K562 (cell line): ENCODE results near the gene CPLANE2. TPM values are rescaled to one million over a fixed set of nuclear protein-coding genes. Genes with fewer than 3 reads are reported as not detected.

Experiments used
- ARID3A ChIP-seq: IDR thresholded peaks from 2 replicates; pipeline ENCODE4 v1.6.1; 2012; ENCODE audit warnings: low read depth, low read length, improper control_type of control experiment, borderline replicate concordance
- COPS2 ChIP-seq: fragments of 450-650 bp; conservative IDR thresholded peaks from 2 replicates; pipeline ENCODE4 v1.6.1; 2016; ENCODE audit warnings: mild to moderate bottlenecking, moderate library complexity
- E2F8 ChIP-seq: fragments of 450-650 bp; IDR thresholded peaks from 2 replicates; pipeline ENCODE4 v1.7.1; 2018; ENCODE audit warnings: mild to moderate bottlenecking, low read depth; ENCODE audit not compliant: partially characterized antibody
- ESRRA ChIP-seq: fragments of 450-650 bp; IDR thresholded peaks from 2 replicates; pipeline ENCODE4 v1.6.1; 2014; ENCODE audit warnings: low read depth, mild to moderate bottlenecking, moderate library complexity, borderline replicate concordance
- KLF16 ChIP-seq: IDR thresholded peaks from 2 replicates; pipeline ENCODE4 v1.6.1; 2016; ENCODE audit warnings: antibody characterized with exemption
- MAZ ChIP-seq, 2 experiments: fragments of 450-650 bp in 1 of 2; sonication (generic) in 1 of 2; formaldehyde crosslinking; IDR thresholded peaks in 1 of 2; conservative IDR thresholded peaks in 1 of 2; 2 replicates each; pipeline versions ENCODE4 v1.4.0 to v1.5.0; 2020; ENCODE audit warnings: mild to moderate bottlenecking in 1 of 2, missing genetic modification reagents in 1 of 2
- MYC ChIP-seq, 2 experiments: fragments of 250-450 bp in 1 of 2; sonication (Bioruptor Pico) in 1 of 2; IDR thresholded peaks; 2 replicates each; pipeline versions ENCODE4 v1.5.1 to v1.6.1; 2012 to 2021; ENCODE audit warnings: low read depth in 2 of 2, borderline replicate concordance in 1 of 2, improper control_type of control experiment in 1 of 2, low read length in 1 of 2, mild to moderate bottlenecking in 1 of 2, moderate library complexity in 1 of 2
- OTX1 ChIP-seq: fragments of 450-650 bp; formaldehyde crosslinking; IDR thresholded peaks from 2 replicates; pipeline ENCODE4 v1.4.0; 2022; ENCODE audit warnings: mild to moderate bottlenecking
- PBX2 ChIP-seq, 2 experiments: IDR thresholded peaks in 1 of 2; conservative IDR thresholded peaks in 1 of 2; 2 replicates each; pipeline ENCODE4 v1.6.1; 2016; ENCODE audit warnings: low read depth in 2 of 2, mild to moderate bottlenecking in 1 of 2, missing compliant biosample characterization in 1 of 2, missing genetic modification characterization in 1 of 2, moderate library complexity in 1 of 2
- PRPF4 ChIP-seq: fragments of 200-400 bp; formaldehyde crosslinking; IDR thresholded peaks from one replicate; pipeline ENCODE4 v1.6.1; 2017; ENCODE audit warnings: low read length, low read depth, mild to moderate bottlenecking; ENCODE audit not compliant: insufficient read depth, poor library complexity, severe bottlenecking
- RNF219 ChIP-seq: fragments of 250-450 bp; sonication (Bioruptor Pico); IDR thresholded peaks from 2 replicates; pipeline ENCODE4 v1.5.0; 2022; ENCODE audit warnings: mild to moderate bottlenecking
- polyA plus RNA-seq, 8 experiments: library from polyadenylated mRNA; depleted of rRNA in 4 of 8; stranded (reverse) in 5 of 8; unstranded in 3 of 8; fragments of >200 nt; fragmentation: Nextera tagmentation in 2 of 8; fragmentation: Illumina TruSeq in 1 of 8; extraction: Ambion mirVana in 2 of 8; extraction: Trizol in 1 of 8; gene quantifications; 2 replicates each; pipeline versions ENCODE4 v1.2.1 to v1.2.3, GENCODE V29; 2011 to 2014; ENCODE audit warnings: inconsistent platforms in 1 of 8, missing spikeins in 1 of 8
- total RNA-seq, 7 experiments: library from RNA; depleted of rRNA in 6 of 7; stranded (reverse); fragments of >200 nt in 6 of 7; fragmentation: Illumina TruSeq in 2 of 7; extraction: Trizol in 2 of 7; gene quantifications; 2 replicates each; pipeline versions ENCODE4 v1.2.1 to v1.2.3, GENCODE V29; 2011 to 2021; ENCODE audit warnings: low replicate concordance in 1 of 7

CPLANE2 gene
- total and polyA plus RNA-seq, 9 of the 15 experiments (the other 6 are each of a cell fraction or from before 2014, with no cell fraction given): 0.17 to 20.9 (median 8.1) TPM

GRCh38 chr1:16243936-16244649 lies 7.1 kb upstream of the CPLANE2 start (continued):
- TF ChIP-seq MYC (IDR thresholded peaks at IDR 0.05; ENCODE audit: low read depth, low read length) (no peak), MYC (CRISPR knock-in tag; IDR thresholded peaks at IDR 0.05; ENCODE audit: borderline replicate concordance, low read depth) (no peak; the same call in 1 of the 2 replicates), RNF219 (no peak), PRPF4 (no peak), KLF16 (peak; percentile 60; the same call in 1 of the 2 replicates), MAZ (CRISPR knock-in tag; conservative IDR thresholded peaks at IDR 0.05 in 1 of 2, IDR thresholded peaks at IDR 0.05 in 1 of 2) (no peak; a peak in 1 of 4 replicates), OTX1 (CRISPR knock-in tag) (no peak), ESRRA (0 out of 2 replicates have a peak, but pooled peaks have one; percentile 10), ARID3A (0 out of 2 replicates have a peak, but pooled peaks have one; percentile 15), PBX2 (CRISPR knock-in tag; IDR thresholded peaks at IDR 0.05; ENCODE audit: low read depth) (no peak), PBX2 (tag; conservative IDR thresholded peaks at IDR 0.05; ENCODE audit: low read depth) (0 out of 2 replicates have a peak, but pooled peaks have one; percentile 15), E2F8 (peak; percentile 30), COPS2 (no peak)
- TF ChIP-seq, all 486 proteins: peak for 38
